Measurements from ENCODE around the gene ABHD13. TPM values are rescaled to one million over a fixed set of nuclear protein-coding genes. Genes with fewer than 3 reads are reported as not detected.

The ABHD13 gene
- total RNA-seq = 5.4 TPM
- long read RNA-seq, full-length matches to known transcripts = 10 of 10 reads
- long read RNA-seq, partial matches to known transcripts = 0 of 10 reads
- long read RNA-seq, other reads (novel, unspliced or antisense) = 0 of 10 reads

DNA sequence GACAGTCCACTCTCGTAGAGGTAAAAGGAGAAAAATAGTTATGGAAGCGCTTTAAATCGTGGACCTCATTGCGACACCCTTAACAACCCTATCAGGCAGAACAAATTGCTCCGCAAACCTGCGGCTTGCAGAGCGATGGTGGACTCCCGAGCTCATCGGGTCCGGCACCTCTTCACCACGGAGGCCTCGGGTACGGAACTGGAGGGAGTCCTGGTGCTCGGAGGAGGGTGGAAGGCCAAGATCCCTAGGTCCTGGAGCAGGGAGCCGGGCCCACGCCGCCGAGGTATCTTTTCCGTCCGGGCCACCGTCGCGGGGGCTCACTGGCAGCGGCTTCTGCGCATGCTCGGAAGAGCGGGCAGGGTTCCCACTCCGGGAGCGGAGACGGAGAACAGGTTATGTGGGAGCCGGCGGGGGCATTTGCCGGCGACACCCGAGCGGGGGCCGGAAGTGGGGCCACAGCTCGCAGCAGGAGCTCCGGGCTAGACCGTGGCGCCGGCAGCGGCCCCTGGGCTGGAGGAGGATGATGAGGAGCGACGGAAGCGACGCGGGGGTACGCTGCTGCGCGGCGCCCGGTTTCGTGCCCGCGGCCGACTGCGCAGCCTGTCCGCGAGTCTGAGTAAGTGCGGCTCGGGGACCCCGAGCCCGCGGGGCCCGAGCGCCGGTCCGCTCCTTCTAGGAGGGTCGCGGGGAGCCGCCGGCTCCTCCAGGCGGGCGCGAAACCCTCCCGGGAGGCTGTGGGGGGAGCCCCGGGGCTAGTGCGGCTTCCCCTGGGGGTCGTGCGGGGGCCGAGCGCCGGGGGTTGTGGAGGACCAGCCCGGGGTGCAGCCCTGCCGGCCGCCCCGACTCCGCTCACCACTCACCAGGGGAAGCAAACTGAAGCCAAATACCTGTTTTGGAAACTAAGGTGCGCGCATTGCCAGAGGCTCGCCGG, at the start of gene ABHD13:
Gene ABHD13 (plus strand): TSS at position 349 of the 931 bp plus-strand sequence. CDS start 10,827 bp downstream, outside the sequence.
- ATAC-seq (peak; percentile 89), DNase-seq (peak; percentile 95)
- intact Hi-C loops (cut with micrococcal nuclease) = no loop called here

DNA sequence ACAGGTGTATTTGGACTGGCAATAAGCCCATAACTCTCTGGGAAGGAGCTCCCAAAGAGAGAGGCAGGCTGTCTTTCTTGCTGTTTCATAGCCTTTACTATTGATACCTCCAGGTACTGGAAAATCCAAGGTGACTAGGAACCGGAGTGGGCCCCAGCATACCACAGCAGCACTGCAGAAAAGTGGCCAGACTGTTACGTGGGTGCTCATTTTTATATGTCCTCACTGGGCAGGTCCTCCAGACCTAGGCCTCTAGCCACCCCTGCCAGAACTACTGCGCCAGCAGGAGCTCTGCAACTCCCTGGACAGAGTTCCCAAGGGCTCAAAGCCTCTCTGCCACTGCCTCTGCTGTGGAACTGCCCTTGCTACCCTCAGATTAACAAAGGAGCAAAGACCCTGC, 49.3 kb upstream of the ABHD13 start:
- ATAC-seq (no peak), DNase-seq (no peak)
- intact Hi-C loops (cut with micrococcal nuclease) = no loop called here

DNA sequence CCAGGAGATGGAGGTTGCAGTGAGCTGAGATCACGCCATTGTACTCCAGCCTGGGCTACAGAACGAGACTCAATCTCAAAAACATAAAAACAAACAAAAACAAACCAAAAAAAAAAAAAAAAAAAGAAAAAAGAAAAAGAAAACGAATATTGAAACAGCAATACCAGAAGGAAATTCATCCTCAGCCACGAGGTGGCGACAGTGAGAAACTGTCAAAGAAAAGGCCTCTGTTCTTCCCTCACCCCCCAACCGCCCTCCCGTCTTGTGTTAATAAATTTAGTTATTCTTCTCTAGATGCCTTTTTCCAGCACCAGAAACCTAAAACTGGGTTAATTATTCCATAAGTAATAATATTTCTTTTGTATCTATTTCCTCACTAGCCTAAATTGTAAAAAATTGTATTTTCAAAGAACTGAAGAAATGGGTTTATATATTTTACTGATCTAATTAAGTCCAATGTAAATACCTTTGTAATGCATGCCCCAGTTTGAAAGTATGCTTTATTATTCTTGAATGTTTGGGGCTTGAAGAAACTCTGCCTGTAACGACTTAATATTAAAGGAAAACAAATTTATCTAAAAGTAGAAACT, 41.4 kb upstream of the ABHD13 start:
- intact Hi-C loops (cut with micrococcal nuclease) = no loop called here
- DNase-seq (no peak), ATAC-seq (no peak)

DNA sequence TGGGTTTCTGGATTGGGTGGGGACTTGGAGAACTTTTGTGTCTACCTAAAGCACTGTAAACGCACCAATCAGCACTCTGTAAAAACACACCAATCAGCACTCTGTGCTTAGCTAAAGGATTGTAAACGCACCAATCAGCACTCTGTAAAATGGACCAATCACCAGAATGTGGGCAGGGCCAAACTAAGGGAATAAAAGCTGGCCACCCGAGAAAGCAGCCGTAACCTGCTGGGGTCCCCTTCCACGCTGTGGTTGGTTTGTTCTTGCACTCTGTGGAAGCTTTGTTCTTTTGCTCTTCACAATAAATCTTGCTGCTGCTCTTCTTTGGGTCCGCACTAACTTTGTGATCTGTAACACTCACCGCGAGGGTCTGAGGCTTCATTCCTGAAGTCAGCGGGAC, 40.1 kb upstream of the ABHD13 start:
- no peak for ATAC-seq

DNA sequence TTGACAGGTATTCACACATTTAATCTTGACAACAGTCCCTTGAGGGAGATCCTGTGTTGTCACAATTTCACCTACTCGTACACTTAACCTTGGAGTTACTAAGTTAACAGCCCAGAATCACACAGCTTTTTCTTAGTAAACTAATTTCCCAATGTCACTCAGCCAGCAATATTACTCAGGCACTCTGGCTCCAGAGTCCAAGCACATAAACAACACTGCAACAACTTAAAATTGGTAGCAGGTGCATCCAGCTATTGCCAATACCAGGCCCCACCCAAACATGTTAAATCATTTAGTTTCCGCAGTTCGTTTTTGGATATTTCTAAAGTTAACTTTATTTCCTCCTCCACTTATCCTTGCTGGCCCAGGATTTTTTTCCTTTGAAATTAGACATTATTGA, 35.5 kb upstream of the ABHD13 start:
- DNase-seq = no peak
- intact Hi-C loops (cut with micrococcal nuclease) = no loop called here
- no peak for ATAC-seq

More for the DNA sequence above, 40.1 kb upstream of the ABHD13 start:
- no peak for DNase-seq
- intact Hi-C loops (cut with micrococcal nuclease) = no loop called here

DNA sequence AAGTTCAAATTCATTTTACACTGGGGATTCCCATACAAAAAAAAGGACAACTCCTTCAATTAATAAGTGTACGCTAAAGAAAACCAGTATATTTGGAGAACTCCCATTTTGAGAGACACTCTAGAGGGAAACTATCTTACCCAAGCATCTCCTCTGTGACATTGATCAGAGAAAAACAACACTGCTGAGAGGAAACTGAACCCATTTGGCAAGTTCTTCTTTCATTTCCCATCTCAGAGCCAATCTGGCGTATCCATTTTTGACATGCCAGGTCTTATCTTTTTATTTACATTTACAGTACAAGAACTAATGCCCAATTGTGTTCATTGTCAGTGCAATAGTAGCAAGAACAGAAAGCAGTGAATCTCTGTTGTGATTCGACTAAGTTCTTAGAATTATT, 33.0 kb upstream of the ABHD13 start:
- intact Hi-C loops (cut with micrococcal nuclease) = no loop called here
- no peak for ATAC-seq

DNA sequence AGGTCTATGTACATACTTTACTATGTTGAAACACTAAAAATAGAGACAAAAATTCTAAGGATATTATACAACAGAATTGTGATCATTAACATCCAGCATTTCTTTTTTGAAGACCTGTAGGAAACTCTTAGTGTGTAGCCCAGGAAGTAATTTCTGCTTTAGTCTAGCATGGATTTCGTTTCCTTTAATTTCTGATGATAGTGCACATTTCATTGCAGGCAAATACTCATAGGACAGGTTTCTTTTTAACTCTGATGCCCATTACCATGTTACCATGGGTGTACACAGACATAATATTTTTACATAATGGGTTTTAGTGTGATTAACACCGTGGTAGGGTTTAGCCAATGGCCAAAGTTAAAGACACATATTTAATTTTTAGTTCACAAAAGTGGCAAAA, 29.9 kb upstream of the ABHD13 start:
- intact Hi-C loops (cut with micrococcal nuclease) = no loop called here
- no peak for ATAC-seq

More for the DNA sequence above, 33.0 kb upstream of the ABHD13 start:
- no peak for DNase-seq

DNA sequence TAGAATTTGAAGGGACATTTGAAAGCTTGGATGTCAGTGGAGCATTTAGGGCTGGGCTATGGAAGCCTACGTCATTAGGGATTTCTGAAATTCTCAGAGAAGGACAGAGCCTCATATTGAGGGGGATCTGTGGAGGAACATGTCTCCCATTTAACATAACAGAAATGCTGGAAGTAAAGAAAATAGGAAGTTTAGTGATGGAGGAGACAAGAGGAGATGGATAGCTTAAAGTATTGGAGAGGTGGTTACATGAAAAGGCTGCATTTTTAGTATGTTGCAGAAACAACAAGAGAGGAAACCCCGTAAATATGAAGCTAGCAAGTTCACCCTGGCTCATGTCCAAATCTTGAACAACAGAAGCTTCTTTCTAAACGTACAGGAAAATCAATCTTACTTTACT, 27.3 kb upstream of the ABHD13 start:
- ATAC-seq = no peak
- DNase-seq = no peak
- intact Hi-C loops (cut with micrococcal nuclease) = no loop called here

More for the DNA sequence above, 29.9 kb upstream of the ABHD13 start:
- DNase-seq = no peak

DNA sequence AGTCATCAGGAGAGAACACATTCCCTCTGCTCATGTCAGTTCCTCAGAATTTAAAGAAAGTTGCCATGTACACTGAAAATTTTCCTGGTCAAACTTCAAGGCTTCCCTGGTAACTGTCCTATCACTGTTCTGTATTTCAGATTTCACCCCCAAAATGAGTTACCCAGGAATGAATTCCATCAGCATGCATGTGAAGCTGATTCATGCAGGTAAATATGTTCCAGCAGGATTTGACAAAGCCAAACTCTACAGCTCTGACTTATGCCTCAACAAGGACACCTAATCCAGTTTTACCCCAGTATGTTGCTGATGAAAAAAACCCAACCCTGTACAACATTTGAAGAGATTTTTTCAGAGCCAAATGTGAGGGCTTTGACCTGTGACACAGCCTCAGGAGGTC, 24.4 kb upstream of the ABHD13 start:
- intact Hi-C loops (cut with micrococcal nuclease) = no loop called here
- ATAC-seq = no peak
- no peak for DNase-seq

DNA sequence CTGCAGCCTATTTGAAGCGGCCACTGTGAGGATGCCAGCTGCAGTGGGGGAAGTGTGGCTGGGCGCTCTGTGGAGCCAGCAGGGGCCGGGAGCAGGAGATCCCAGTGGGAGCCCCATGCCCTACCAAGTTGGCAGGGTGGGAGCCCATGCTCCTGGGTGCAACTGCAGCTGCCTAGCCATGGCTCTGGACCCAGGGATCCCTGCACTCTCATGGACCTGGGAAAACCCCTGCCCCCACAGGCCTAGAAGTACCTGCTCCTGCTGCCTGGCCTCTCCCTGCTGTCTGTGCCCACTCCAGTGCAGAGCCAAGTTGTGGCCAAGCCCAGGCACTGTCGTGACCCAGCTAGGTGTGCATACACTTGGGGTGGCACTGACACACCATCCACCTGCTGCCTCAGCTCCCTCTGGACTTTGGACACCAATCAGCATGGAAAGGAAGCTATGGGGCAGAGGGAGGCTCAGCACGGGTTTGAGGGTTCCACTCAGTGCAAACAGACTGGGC, 23.7 kb upstream of the ABHD13 start:
- DNase-seq (no peak), ATAC-seq (no peak)
- intact Hi-C loops (cut with micrococcal nuclease) = no loop called here

DNA sequence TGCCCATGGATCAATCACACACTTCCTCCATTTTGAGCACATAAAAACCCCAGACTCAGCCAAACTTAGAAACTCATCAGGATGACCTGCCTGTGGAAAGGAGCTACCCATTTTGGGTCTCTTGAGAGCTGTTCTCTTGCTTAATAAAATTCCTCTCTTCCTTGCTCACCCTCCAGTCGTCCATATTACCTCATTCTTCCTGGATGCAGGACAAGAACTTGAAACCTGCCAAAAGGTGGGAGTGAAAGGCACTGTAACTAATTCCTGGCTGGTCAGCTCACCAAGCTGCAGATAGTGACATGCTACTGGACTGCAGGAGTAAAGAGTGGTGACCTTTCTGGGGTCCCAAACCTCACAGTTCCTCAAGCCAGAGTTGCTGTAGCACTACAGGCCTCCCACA, 23.0 kb upstream of the ABHD13 start:
- intact Hi-C loops (cut with micrococcal nuclease) = no loop called here
- no peak for DNase-seq
- ATAC-seq = peak; percentile 31

DNA sequence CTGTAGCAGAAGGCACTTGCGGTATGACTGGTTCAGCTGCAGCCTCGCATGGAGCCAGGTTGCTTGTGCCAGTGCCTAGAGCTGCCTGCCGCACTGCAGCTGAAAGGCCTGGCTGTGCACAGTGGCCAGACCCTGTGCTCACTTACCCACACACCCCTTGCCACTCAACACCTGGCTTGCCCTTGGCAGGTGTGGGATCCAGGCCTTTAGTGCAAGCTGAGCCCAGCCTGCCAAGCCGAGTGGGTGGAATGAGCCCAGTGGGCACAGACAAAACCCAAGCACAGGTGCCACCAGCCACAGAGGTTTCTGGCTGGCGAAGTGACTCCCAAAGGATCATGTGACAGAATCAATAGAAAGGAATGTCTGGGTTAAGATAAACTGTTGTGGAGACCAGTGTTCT, 22.3 kb upstream of the ABHD13 start:
- intact Hi-C loops (cut with micrococcal nuclease) = no loop called here
- ATAC-seq (no peak), DNase-seq (no peak)

DNA sequence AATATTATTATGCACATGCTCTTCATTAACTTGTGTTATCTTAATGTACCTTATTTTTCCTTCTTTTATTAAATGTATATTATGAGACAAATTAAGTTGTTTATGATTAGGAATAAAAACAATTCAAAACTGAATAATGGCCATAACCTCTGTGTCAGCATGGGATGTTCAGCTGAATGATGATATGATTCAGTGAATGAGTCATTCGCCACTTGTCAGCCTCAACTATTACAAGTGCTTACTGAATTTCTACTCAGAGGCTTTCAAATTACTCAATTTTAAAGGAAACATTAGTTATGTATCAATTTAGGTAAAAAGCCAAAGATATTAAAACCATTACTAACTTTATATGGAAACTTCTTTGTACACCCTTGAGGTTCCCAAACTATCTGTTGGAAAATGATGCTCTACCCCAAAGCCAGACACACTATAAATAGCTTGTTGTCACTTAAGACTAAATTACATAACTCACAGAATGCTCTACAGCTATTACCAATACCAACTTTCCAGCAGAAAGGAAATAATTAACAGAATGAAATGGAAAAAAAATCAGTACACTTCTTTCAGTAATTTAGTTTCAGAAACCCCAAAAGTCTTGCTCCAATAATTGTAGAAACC, 17.3 kb upstream of the ABHD13 start:
- ATAC-seq = no peak
- intact Hi-C loops (cut with micrococcal nuclease) = no loop called here
- DNase-seq = no peak

DNA sequence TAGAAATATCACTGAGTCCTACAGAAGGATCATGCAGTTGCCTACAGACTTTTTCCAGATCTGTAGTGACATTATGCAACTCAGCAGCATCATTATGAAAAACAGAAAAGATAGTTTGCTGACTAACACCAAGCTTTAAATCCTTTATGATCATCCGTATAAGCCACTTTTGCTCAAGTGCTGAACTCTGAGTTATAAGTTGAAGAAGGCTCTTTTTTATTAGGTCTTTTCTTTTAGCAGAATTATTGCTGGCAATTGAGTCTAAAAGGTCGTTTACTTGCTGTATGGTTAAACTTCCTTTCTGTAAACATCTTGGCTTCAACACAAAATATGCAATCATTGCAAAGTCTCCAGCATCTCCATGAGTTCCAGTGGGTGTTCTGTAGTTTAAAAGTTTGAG, 7.6 kb upstream of the ABHD13 start:
- no peak for DNase-seq
- intact Hi-C loops (cut with micrococcal nuclease) = no loop called here
- ATAC-seq = no peak

DNA sequence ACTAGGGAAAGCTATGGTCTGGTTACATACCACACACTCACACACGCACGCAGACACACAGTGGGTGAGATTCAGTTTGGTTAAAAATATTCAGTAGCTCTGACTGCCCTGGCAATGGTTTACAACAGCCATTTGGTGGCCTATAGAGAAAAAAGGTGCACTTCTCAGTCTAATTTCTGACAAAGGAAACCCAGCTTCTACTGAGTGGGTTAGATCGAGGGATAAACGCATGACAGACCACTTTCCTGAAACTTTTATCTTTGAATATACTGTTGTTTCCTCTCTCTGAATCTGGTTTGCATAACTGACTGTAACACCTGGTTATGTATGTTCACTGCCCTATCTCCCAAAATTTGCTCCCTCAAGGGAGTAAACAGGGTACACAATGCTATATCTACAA, 5.3 kb upstream of the ABHD13 start:
- ATAC-seq (no peak), DNase-seq (no peak)
- intact Hi-C loops (cut with micrococcal nuclease) = no loop called here

DNA sequence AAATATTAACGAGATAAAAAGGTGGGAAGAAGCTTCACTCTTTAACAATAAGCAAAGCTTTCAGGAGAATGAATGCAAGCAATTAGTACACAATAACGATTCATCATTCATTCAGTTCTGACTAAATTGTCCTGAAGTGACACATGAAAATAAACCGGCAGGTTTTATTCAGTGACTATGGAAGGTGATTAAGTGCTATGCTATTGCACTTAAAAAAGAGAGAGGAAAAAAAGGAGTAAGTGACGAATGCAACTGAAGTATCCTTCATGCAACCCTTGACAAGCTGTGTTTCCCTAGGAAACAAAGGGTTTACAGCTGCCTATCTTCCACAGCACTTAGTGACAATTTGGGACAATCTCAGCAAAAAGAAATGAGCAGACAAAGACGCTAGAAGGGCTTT, 4.2 kb upstream of the ABHD13 start:
- intact Hi-C loops (cut with micrococcal nuclease) = no loop called here
- DNase-seq (no peak), ATAC-seq (no peak)

DNA sequence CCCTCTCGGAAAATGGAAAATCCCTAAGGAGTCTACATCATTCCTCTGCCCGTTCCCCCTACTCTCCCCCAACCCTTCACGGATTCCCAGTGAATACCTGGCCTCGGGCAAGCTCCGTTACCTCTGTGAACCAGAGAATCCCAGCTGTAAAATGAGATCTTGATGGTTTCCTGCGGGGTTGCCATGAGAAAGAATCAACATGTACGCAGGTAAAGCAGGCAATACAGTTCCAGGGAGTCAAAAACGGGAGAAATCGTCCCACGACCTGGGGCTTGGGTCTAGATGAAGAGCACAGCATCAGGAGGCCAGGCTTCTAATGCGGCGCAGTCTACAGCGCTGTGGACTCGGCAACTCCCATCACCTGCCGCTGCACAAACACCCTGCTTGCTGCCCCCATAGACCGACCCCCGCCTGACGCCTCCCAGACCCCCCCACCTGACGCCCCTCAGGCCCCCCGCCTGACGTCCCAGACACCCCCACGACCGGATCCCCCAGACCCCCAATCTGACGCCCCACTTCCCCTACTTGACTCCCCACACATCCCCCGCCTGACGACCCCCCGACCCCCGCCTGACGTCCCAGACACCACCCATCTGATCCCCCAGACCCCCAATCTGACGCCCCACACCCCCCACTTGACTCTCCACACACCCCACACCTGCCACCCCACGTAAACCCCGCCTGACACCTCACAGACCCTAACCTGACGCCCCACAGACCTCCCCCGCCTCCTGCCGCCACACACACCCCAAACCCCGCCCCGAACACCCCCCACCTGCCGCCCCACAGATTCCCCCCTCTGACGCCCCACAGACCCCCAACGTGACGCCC, 3.5 kb upstream of the ABHD13 start:
- ATAC-seq (no peak), DNase-seq (peak; percentile 32)
- intact Hi-C loops (cut with micrococcal nuclease) = no loop called here

DNA sequence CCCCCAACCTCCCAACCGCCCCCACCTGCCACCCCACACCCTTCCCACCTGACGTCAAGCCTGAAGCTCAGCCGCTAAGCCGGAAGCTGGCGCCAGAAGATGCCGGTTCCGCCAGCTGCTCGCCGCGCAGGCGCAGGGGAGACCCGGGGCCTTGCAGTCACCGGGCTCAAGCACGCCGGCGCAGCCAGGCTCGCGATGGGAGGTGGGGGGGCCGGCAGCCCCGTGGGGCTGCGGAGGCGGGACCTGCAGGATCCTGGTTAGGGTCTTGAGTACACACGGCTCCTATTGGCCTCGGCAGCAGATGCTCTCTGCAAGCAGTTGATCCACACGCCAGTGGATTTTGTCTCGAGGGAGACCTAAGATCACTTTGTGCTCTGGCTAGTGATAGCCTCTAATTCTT, 2.8 kb upstream of the ABHD13 start, which contains the start of gene LIG4:
Gene LIG4 (minus strand): TSS at position 101 of the 400 bp plus-strand sequence. CDS start 4,268 bp downstream, outside the sequence.
- intact Hi-C loops (cut with micrococcal nuclease) = no loop called here
- DNase-seq (peak; percentile 95), ATAC-seq (peak; percentile 84)
